ENCODE measurements around the gene PHACTR3. TPM values are rescaled to one million over a fixed set of nuclear protein-coding genes. Genes with fewer than 3 reads are reported as not detected.

PHACTR3 gene
- total and polyA plus RNA-seq, 2 experiments from 2014 or later, result 0.45 to 0.61 TPM

GRCh38 chr20:59724457-59725366, 120.4 kb downstream of the PHACTR3 start:
- peaks cover 17% of the 10 kb centered on the region for H3K27me3 Mint-ChIP-seq (ENCODE audit: insufficient read depth, low read depth, poor library complexity)
- Histone ChIP-seq H3K79me2 (replicated peaks; ENCODE audit: insufficient read depth) (no peaks in the 10 kb centered on the region), H3K4me1 (ENCODE audit: insufficient read depth) (no peaks in the 10 kb centered on the region), H3K4me2 (no peak overlapping the region), H3K9me2 (ENCODE audit: insufficient read depth) (no peaks in the 10 kb centered on the region), H3F3A (replicated peaks; ENCODE audit: low read depth) (no peaks in the 10 kb centered on the region), H2AFZ (no peak overlapping the region), H3K27me3 (ENCODE audit: insufficient read depth) (no peaks in the 10 kb centered on the region), H3K4me3 (no peak overlapping the region), H4K20me1 (replicated peaks; ENCODE audit: insufficient read depth) (no peaks in the 10 kb centered on the region), H3K36me3 (ENCODE audit: insufficient read depth) (no peaks in the 10 kb centered on the region), H3K27ac (ENCODE audit: low read depth) (no peak overlapping the region)
- no peaks in the 10 kb centered on the region for H3K36me3 Mint-ChIP-seq (ENCODE audit: low read depth)
- DNase-seq (ENCODE audit: low spot score) (no peak), ATAC-seq (peak; percentile 28; the same call in 1 of the 3 replicates)
- H3K4me3 Mint-ChIP-seq, result no peak overlapping the region
- no peaks in the 10 kb centered on the region; the same call in 1 of the 3 replicates for H3K9me3 Mint-ChIP-seq
- H3K4me1 Mint-ChIP-seq, result no peaks in the 10 kb centered on the region
- no peak for TF ChIP-seq CREB1 (CRISPR knock-in tag; IDR thresholded peaks at IDR 0.05; ENCODE audit: low read depth)
- TF ChIP-seq, protein P1, sequence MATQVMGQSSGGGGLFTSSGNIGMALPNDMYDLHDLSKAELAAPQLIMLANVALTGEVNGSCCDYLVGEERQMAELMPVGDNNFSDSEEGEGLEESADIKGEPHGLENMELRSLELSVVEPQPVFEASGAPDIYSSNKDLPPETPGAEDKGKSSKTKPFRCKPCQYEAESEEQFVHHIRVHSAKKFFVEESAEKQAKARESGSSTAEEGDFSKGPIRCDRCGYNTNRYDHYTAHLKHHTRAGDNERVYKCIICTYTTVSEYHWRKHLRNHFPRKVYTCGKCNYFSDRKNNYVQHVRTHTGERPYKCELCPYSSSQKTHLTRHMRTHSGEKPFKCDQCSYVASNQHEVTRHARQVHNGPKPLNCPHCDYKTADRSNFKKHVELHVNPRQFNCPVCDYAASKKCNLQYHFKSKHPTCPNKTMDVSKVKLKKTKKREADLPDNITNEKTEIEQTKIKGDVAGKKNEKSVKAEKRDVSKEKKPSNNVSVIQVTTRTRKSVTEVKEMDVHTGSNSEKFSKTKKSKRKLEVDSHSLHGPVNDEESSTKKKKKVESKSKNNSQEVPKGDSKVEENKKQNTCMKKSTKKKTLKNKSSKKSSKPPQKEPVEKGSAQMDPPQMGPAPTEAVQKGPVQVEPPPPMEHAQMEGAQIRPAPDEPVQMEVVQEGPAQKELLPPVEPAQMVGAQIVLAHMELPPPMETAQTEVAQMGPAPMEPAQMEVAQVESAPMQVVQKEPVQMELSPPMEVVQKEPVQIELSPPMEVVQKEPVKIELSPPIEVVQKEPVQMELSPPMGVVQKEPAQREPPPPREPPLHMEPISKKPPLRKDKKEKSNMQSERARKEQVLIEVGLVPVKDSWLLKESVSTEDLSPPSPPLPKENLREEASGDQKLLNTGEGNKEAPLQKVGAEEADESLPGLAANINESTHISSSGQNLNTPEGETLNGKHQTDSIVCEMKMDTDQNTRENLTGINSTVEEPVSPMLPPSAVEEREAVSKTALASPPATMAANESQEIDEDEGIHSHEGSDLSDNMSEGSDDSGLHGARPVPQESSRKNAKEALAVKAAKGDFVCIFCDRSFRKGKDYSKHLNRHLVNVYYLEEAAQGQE (IDR thresholded peaks at IDR 0.05; ENCODE audit: unreplicated experiment), result no peak
- TF ChIP-seq, protein P2, sequence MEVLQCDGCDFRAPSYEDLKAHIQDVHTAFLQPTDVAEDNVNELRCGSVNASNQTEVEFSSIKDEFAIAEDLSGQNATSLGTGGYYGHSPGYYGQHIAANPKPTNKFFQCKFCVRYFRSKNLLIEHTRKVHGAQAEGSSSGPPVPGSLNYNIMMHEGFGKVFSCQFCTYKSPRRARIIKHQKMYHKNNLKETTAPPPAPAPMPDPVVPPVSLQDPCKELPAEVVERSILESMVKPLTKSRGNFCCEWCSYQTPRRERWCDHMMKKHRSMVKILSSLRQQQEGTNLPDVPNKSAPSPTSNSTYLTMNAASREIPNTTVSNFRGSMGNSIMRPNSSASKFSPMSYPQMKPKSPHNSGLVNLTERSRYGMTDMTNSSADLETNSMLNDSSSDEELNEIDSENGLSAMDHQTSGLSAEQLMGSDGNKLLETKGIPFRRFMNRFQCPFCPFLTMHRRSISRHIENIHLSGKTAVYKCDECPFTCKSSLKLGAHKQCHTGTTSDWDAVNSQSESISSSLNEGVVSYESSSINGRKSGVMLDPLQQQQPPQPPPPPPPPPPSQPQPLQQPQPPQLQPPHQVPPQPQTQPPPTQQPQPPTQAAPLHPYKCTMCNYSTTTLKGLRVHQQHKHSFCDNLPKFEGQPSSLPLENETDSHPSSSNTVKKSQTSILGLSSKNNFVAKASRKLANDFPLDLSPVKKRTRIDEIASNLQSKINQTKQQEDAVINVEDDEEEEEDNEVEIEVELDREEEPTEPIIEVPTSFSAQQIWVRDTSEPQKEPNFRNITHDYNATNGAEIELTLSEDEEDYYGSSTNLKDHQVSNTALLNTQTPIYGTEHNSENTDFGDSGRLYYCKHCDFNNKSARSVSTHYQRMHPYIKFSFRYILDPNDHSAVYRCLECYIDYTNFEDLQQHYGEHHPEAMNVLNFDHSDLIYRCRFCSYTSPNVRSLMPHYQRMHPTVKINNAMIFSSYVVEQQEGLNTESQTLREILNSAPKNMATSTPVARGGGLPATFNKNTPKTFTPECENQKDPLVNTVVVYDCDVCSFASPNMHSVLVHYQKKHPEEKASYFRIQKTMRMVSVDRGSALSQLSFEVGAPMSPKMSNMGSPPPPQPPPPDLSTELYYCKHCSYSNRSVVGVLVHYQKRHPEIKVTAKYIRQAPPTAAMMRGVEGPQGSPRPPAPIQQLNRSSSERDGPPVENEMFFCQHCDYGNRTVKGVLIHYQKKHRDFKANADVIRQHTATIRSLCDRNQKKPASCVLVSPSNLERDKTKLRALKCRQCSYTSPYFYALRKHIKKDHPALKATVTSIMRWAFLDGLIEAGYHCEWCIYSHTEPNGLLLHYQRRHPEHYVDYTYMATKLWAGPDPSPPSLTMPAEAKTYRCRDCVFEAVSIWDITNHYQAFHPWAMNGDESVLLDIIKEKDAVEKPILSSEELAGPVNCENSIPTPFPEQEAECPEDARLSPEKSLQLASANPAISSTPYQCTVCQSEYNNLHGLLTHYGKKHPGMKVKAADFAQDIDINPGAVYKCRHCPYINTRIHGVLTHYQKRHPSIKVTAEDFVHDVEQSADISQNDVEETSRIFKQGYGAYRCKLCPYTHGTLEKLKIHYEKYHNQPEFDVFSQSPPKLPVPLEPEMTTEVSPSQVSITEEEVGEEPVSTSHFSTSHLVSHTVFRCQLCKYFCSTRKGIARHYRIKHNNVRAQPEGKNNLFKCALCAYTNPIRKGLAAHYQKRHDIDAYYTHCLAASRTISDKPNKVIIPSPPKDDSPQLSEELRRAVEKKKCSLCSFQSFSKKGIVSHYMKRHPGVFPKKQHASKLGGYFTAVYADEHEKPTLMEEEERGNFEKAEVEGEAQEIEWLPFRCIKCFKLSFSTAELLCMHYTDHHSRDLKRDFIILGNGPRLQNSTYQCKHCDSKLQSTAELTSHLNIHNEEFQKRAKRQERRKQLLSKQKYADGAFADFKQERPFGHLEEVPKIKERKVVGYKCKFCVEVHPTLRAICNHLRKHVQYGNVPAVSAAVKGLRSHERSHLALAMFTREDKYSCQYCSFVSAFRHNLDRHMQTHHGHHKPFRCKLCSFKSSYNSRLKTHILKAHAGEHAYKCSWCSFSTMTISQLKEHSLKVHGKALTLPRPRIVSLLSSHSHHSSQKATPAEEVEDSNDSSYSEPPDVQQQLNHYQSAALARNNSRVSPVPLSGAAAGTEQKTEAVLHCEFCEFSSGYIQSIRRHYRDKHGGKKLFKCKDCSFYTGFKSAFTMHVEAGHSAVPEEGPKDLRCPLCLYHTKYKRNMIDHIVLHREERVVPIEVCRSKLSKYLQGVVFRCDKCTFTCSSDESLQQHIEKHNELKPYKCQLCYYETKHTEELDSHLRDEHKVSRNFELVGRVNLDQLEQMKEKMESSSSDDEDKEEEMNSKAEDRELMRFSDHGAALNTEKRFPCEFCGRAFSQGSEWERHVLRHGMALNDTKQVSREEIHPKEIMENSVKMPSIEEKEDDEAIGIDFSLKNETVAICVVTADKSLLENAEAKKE (CRISPR knock-in tag; IDR thresholded peaks at IDR 0.05), result no peak
- TF ChIP-seq, protein P3, sequence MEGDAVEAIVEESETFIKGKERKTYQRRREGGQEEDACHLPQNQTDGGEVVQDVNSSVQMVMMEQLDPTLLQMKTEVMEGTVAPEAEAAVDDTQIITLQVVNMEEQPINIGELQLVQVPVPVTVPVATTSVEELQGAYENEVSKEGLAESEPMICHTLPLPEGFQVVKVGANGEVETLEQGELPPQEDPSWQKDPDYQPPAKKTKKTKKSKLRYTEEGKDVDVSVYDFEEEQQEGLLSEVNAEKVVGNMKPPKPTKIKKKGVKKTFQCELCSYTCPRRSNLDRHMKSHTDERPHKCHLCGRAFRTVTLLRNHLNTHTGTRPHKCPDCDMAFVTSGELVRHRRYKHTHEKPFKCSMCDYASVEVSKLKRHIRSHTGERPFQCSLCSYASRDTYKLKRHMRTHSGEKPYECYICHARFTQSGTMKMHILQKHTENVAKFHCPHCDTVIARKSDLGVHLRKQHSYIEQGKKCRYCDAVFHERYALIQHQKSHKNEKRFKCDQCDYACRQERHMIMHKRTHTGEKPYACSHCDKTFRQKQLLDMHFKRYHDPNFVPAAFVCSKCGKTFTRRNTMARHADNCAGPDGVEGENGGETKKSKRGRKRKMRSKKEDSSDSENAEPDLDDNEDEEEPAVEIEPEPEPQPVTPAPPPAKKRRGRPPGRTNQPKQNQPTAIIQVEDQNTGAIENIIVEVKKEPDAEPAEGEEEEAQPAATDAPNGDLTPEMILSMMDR (conservative IDR thresholded peaks at IDR 0.05; ENCODE audit: low read depth in 2 of 2), result no peak
- H3K27ac Mint-ChIP-seq, result 0 out of 2 replicates have a peak overlapping the region, but pooled peaks have one; percentile 52
